H9 (cell line): Measurements from ENCODE around the gene RNF130. TPM values are rescaled to one million over a fixed set of nuclear protein-coding genes. Genes with fewer than 3 reads are reported as not detected.
A peak's percentile ranks its signal among the peaks of the same experiment; 100 is the strongest.

ENCODE experiments used
- DNase-seq: peaks from one replicate; pipeline ENCODE4 v3.0.0-alpha.2; 2017
- H2AFZ ChIP-seq: one replicate; pipeline ENCODE4 v1.6.1; 2013; ENCODE audit warnings: mild to moderate bottlenecking, low read length, control low read depth, moderate library complexity
- H2AK5ac ChIP-seq: 2 replicates; pipeline ENCODE4 v1.6.1; 2013; ENCODE audit warnings: low read length, control low read depth, mixed read lengths; ENCODE audit not compliant: insufficient read length
- H2BK120ac ChIP-seq: one replicate; pipeline ENCODE4 v1.6.1; 2013; ENCODE audit warnings: low read depth, mild to moderate bottlenecking, low read length, control low read depth, inconsistent platforms; ENCODE audit not compliant: poor library complexity, severe bottlenecking
- H2BK12ac ChIP-seq: 2 replicates; pipeline ENCODE4 v1.6.1; 2013; ENCODE audit warnings: low read length, control low read depth, mixed read lengths, low read depth; ENCODE audit not compliant: insufficient read length
- H2BK15ac ChIP-seq: 2 replicates; pipeline ENCODE4 v1.6.1; 2013; ENCODE audit warnings: low read depth, low read length, control low read depth
- H2BK20ac ChIP-seq: one replicate; pipeline ENCODE4 v1.6.1; 2013; ENCODE audit warnings: low read depth, mild to moderate bottlenecking, low read length, control low read depth, inconsistent platforms; ENCODE audit not compliant: poor library complexity, severe bottlenecking
- H2BK5ac ChIP-seq: 2 replicates; pipeline ENCODE4 v1.6.1; 2013; ENCODE audit warnings: low read length, control low read depth, mixed read lengths; ENCODE audit not compliant: insufficient read length
- H3K14ac ChIP-seq: 2 replicates; pipeline ENCODE4 v1.6.1; 2013; ENCODE audit warnings: low read length, control low read depth; ENCODE audit not compliant: insufficient read depth
- H3K18ac ChIP-seq: 2 replicates; pipeline ENCODE4 v1.6.1; 2013; ENCODE audit warnings: low read depth, mild to moderate bottlenecking, mixed read lengths, low read length, control low read depth; ENCODE audit not compliant: insufficient read length
- H3K23ac ChIP-seq: 2 replicates; pipeline ENCODE4 v1.6.1; 2013; ENCODE audit warnings: low read length, control low read depth, mixed read lengths, low read depth; ENCODE audit not compliant: insufficient read length
- H3K23me2 ChIP-seq: 2 replicates; pipeline ENCODE4 v1.6.1; 2013; ENCODE audit warnings: low read depth, mild to moderate bottlenecking, mixed read lengths, low read length, control low read depth; ENCODE audit not compliant: insufficient read length, poor library complexity, severe bottlenecking
- H3K27ac ChIP-seq: 2 replicates; pipeline ENCODE4 v1.5.1; 2013; ENCODE audit warnings: low read length, control low read depth, mixed read lengths, low read depth; ENCODE audit not compliant: insufficient read length
- H3K27me3 ChIP-seq: 2 replicates; pipeline ENCODE4 v1.6.1; 2013; ENCODE audit warnings: low read length, control low read depth, inconsistent platforms; ENCODE audit not compliant: insufficient read depth
- H3K4ac ChIP-seq: 2 replicates; pipeline ENCODE4 v1.6.1; 2013; ENCODE audit warnings: low read depth, mild to moderate bottlenecking, control low read depth, inconsistent platforms, low read length, moderate library complexity
- H3K4me1 ChIP-seq: 2 replicates; pipeline ENCODE4 v1.6.1; 2013; ENCODE audit warnings: low read length, control low read depth, inconsistent platforms; ENCODE audit not compliant: insufficient read depth
- H3K4me2 ChIP-seq: 2 replicates; pipeline ENCODE4 v1.6.1; 2013; ENCODE audit warnings: low read length, control low read depth, mixed read lengths; ENCODE audit not compliant: insufficient read length, insufficient read depth
- H3K56ac ChIP-seq: 2 replicates; pipeline ENCODE4 v1.6.1; 2013; ENCODE audit warnings: low read depth, mild to moderate bottlenecking, mixed read lengths, low read length, control low read depth; ENCODE audit not compliant: insufficient read length
- H3K79me1 ChIP-seq: 2 replicates; pipeline ENCODE4 v1.6.1; 2013; ENCODE audit warnings: low read depth, mild to moderate bottlenecking, moderate library complexity, low read length, control low read depth, inconsistent platforms; ENCODE audit not compliant: insufficient read depth, poor library complexity, severe bottlenecking
- H3K79me2 ChIP-seq: 2 replicates; pipeline ENCODE4 v1.6.1; 2013; ENCODE audit warnings: low read length, control low read depth, inconsistent platforms; ENCODE audit not compliant: insufficient read depth
- H3K9ac ChIP-seq: 2 replicates; pipeline ENCODE4 v1.6.1; 2013; ENCODE audit warnings: low read length, control low read depth, mixed read lengths; ENCODE audit not compliant: insufficient read length; ENCODE audit errors: extremely low read depth
- H3K9me3 ChIP-seq: one replicate; pipeline ENCODE4 v1.6.1; 2013; ENCODE audit warnings: low read depth, low read length, inconsistent platforms; ENCODE audit not compliant: control insufficient read depth
- H3T11ph ChIP-seq: one replicate; pipeline ENCODE4 v1.6.1; 2013; ENCODE audit warnings: mild to moderate bottlenecking, low read length, control low read depth, inconsistent platforms
- H4K20me1 ChIP-seq: one replicate; pipeline ENCODE4 v1.6.1; 2013; ENCODE audit not compliant: control insufficient read depth, insufficient read length, insufficient read depth
- H4K5ac ChIP-seq: 2 replicates; pipeline ENCODE4 v1.6.1; 2013; ENCODE audit warnings: low read depth, mild to moderate bottlenecking, mixed read lengths, low read length, control low read depth; ENCODE audit not compliant: insufficient read length
- H4K8ac ChIP-seq: replicated peaks from 2 replicates; pipeline ENCODE4 v1.6.1; 2013; ENCODE audit warnings: low read length, control low read depth, mixed read lengths, low read depth; ENCODE audit not compliant: insufficient read length
- H4K91ac ChIP-seq: 2 replicates; pipeline ENCODE4 v1.6.1; 2013; ENCODE audit warnings: low read depth, mild to moderate bottlenecking, moderate library complexity, mixed read lengths, low read length, control low read depth; ENCODE audit not compliant: insufficient read length
- H3K27ac Mint-ChIP-seq, 3 experiments: 2 replicates in 2 of 3; 3 replicates in 1 of 3; pipeline ENCODE4 v1.8.0; 2020 to 2021; ENCODE audit warnings: mixed read lengths in 3 of 3, mild to moderate bottlenecking in 1 of 3, moderate library complexity in 1 of 3
- H3K27me3 Mint-ChIP-seq: 2 replicates; pipeline ENCODE4 v1.8.0; 2021; ENCODE audit warnings: low read depth, mild to moderate bottlenecking, moderate library complexity, mixed read lengths
- H3K36me3 Mint-ChIP-seq, 3 experiments: 2 replicates in 2 of 3; 3 replicates in 1 of 3; pipeline ENCODE4 v1.8.0; 2020 to 2021; ENCODE audit warnings: low read depth in 3 of 3, mixed read lengths in 3 of 3; ENCODE audit not compliant: insufficient read depth in 1 of 3
- H3K4me1 Mint-ChIP-seq, 2 experiments: 2 replicates each; pipeline ENCODE4 v1.8.0; 2020; ENCODE audit warnings: mixed read lengths in 2 of 2
- H3K4me3 Mint-ChIP-seq, 2 experiments: 2 replicates in 1 of 2; 3 replicates in 1 of 2; pipeline ENCODE4 v1.8.0; 2020 to 2021; ENCODE audit warnings: mild to moderate bottlenecking in 2 of 2, mixed read lengths in 2 of 2, moderate library complexity in 1 of 2
- H3K9me3 Mint-ChIP-seq, 2 experiments: 2 replicates in 1 of 2; 3 replicates in 1 of 2; pipeline ENCODE4 v1.8.0; 2020; ENCODE audit warnings: mild to moderate bottlenecking in 2 of 2, mixed read lengths in 2 of 2, moderate library complexity in 1 of 2
- CTCF ChIP-seq: fragments of 200-600 bp; sonication (generic); conservative IDR thresholded peaks from 3 replicates; pipeline ENCODE4 v1.8.0; 2021; ENCODE audit warnings: antibody characterized with exemption, mild to moderate bottlenecking
- WGBS: extraction: QIAGEN DNeasy Blood & Tissue Kit; methylation state at CpG from one replicate; pipeline ENCODE4 v1.1.7; 2013; ENCODE audit warnings: missing lambda C conversion rate, low lambda C conversion rate, mixed read lengths; ENCODE audit not compliant: insufficient read length; ENCODE audit errors: extremely low coverage; 5-methylcytosine and 5-hydroxymethylcytosine counted together
- total RNA-seq: library from RNA; stranded (reverse); gene quantifications from 2 replicates; pipeline ENCODE4 v1.2.1, GENCODE V29; 2021

Gene RNF130
- total RNA-seq, 1 experiment from 2014 or later, result 80.0 TPM

GRCh38 chr5:180099733-180100611 lies 28.4 kb upstream of the RNF130 start:
- WGBS, result no CpG with 5 or more reads among the region's 18 CpGs
- H3K79me2 ChIP-seq, result no peaks in the 10 kb centered on the region

More at GRCh38 chr5:180099733-180100611, 28.4 kb upstream of the RNF130 start:
- TF ChIP-seq CTCF, result no peak
- Histone ChIP-seq H2AK5ac (no peak overlapping the region), H3K18ac (no peak overlapping the region), H3K4me1 (no peaks in the 10 kb centered on the region), H2BK12ac (no peak overlapping the region), H3K23me2 (peaks cover 2% of the 10 kb centered on the region), H4K20me1 (no peaks in the 10 kb centered on the region), H3K14ac (peak overlapping the region; percentile 5; the same call in 1 of the 2 replicates), H3T11ph (no peak overlapping the region), H3K4ac (no peak overlapping the region), H3K4me2 (no peak overlapping the region), H2BK120ac (no peak overlapping the region), H3K27me3 (no peaks in the 10 kb centered on the region), H2AFZ (no peak overlapping the region), H4K91ac (no peak overlapping the region), H3K27ac (no peak overlapping the region), H3K56ac (no peak overlapping the region), H2BK15ac (no peak overlapping the region), H3K23ac (no peak overlapping the region), H4K5ac (no peak overlapping the region), H3K9me3 (no peaks in the 10 kb centered on the region), H2BK20ac (no peak overlapping the region), H3K9ac (no peak overlapping the region), H4K8ac (no peak overlapping the region), H3K79me1 (no peaks in the 10 kb centered on the region), H2BK5ac (no peak overlapping the region)
- no peak overlapping the region for H3K27ac Mint-ChIP-seq
- no peak for DNase-seq
- 0 out of 4 replicates have a peak, but pooled peaks cover 0 to 2% of the 10 kb centered on the region in 2 experiments for H3K4me1 Mint-ChIP-seq
- H3K4me3 Mint-ChIP-seq, result no peak overlapping the region
- peaks cover 7% of the 10 kb centered on the region for H3K27me3 Mint-ChIP-seq
- H3K9me3 Mint-ChIP-seq, result peaks cover 2 to 4% of the 10 kb centered on the region in 2 experiments; a peak in 3 of 5 replicates
- peaks cover 0 to 11% (median 0%) of the 10 kb centered on the region in 3 experiments; a peak in 3 of 7 replicates for H3K36me3 Mint-ChIP-seq
